ENCODE data around the gene RAMP3.

- TF ChIP-seq, protein P1, sequence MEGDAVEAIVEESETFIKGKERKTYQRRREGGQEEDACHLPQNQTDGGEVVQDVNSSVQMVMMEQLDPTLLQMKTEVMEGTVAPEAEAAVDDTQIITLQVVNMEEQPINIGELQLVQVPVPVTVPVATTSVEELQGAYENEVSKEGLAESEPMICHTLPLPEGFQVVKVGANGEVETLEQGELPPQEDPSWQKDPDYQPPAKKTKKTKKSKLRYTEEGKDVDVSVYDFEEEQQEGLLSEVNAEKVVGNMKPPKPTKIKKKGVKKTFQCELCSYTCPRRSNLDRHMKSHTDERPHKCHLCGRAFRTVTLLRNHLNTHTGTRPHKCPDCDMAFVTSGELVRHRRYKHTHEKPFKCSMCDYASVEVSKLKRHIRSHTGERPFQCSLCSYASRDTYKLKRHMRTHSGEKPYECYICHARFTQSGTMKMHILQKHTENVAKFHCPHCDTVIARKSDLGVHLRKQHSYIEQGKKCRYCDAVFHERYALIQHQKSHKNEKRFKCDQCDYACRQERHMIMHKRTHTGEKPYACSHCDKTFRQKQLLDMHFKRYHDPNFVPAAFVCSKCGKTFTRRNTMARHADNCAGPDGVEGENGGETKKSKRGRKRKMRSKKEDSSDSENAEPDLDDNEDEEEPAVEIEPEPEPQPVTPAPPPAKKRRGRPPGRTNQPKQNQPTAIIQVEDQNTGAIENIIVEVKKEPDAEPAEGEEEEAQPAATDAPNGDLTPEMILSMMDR (IDR thresholded peaks at IDR 0.05), result no peak
- TF ChIP-seq POLR2A (IDR thresholded peaks at IDR 0.05) (no peak), EP300 (IDR thresholded peaks at IDR 0.05) (no peak)
Observed at GRCh38 chr7:45192621-45193041, 35.0 kb downstream of the RAMP3 start.

All from suprapubic skin (tissue), 3 donors.